ENCODE results near the gene ALDOB. TPM values are rescaled to one million over a fixed set of nuclear protein-coding genes. Genes with fewer than 3 reads are reported as not detected.

The ALDOB gene
- total RNA-seq, 1 experiment from 2014 or later = not detected

- no peak for DNase-seq (ENCODE audit: low read depth in 1 of 2, low spot score in 2 of 2)
- Histone ChIP-seq H3K27me3 (replicated peaks) (no peaks in the 10 kb centered on the region), H3K4me3 (no peak overlapping the region), H3K9me3 (replicated peaks) (no peaks in the 10 kb centered on the region), H3K36me3 (no peaks in the 10 kb centered on the region), H3K27ac (no peak overlapping the region), H3K4me1 (replicated peaks) (no peaks in the 10 kb centered on the region)
These were observed 53.7 kb downstream of the ALDOB start for GRCh38 chr9:101381833-101382342.

GRCh38 chr9:101381118-101381517 lies 54.5 kb downstream of the ALDOB start:
- Histone ChIP-seq H3K36me3 (no peaks in the 10 kb centered on the region), H3K27ac (no peak overlapping the region), H3K4me1 (replicated peaks) (peaks cover 6% of the 10 kb centered on the region), H3K9me3 (replicated peaks) (no peaks in the 10 kb centered on the region), H3K4me3 (no peak overlapping the region), H3K27me3 (replicated peaks) (no peaks in the 10 kb centered on the region)
- no peak for DNase-seq (ENCODE audit: low read depth in 1 of 2, low spot score in 2 of 2)

GRCh38 chr9:101380295-101380694 lies 55.3 kb downstream of the ALDOB start:
- DNase-seq (ENCODE audit: low read depth in 1 of 2, low spot score in 2 of 2) = no peak
- Histone ChIP-seq H3K27me3 (replicated peaks) (no peaks in the 10 kb centered on the region), H3K9me3 (replicated peaks) (no peaks in the 10 kb centered on the region), H3K36me3 (no peaks in the 10 kb centered on the region), H3K4me3 (no peak overlapping the region), H3K4me1 (replicated peaks) (peaks cover 8% of the 10 kb centered on the region), H3K27ac (no peak overlapping the region)

- Histone ChIP-seq H3K27ac (peak overlapping the region; percentile 94), H3K27me3 (replicated peaks) (no peaks in the 10 kb centered on the region), H3K4me1 (replicated peaks) (peaks cover 12% of the 10 kb centered on the region), H3K36me3 (no peaks in the 10 kb centered on the region), H3K4me3 (peak overlapping the region; percentile 41), H3K9me3 (replicated peaks) (no peaks in the 10 kb centered on the region)
- DNase-seq (ENCODE audit: low read depth in 1 of 2, low spot score in 2 of 2) = peak in 1 of 2 experiments; percentile 46
These were observed 59.3 kb downstream of the ALDOB start for GRCh38 chr9:101376111-101376848.

GRCh38 chr9:101375546-101375945 lies 60.0 kb downstream of the ALDOB start:
- Histone ChIP-seq H3K36me3 (no peaks in the 10 kb centered on the region), H3K4me3 (peak overlapping the region; percentile 41), H3K27me3 (replicated peaks) (no peaks in the 10 kb centered on the region), H3K4me1 (replicated peaks) (peaks cover 12% of the 10 kb centered on the region), H3K9me3 (replicated peaks) (no peaks in the 10 kb centered on the region), H3K27ac (peak overlapping the region; percentile 94)
- DNase-seq (ENCODE audit: low read depth in 1 of 2, low spot score in 2 of 2) = peak; percentile 65 to 80

- Histone ChIP-seq H3K4me3 (no peak overlapping the region), H3K9me3 (replicated peaks) (no peaks in the 10 kb centered on the region), H3K27ac (no peak overlapping the region), H3K27me3 (replicated peaks) (no peaks in the 10 kb centered on the region), H3K4me1 (replicated peaks) (peaks cover 21% of the 10 kb centered on the region), H3K36me3 (no peaks in the 10 kb centered on the region)
- DNase-seq (ENCODE audit: low read depth in 1 of 2, low spot score in 2 of 2) = no peak
These were observed 63.1 kb downstream of the ALDOB start for GRCh38 chr9:101372327-101373118.

- no peaks in the 10 kb centered on the region for H3K9me3 ChIP-seq (replicated peaks)
- no peaks in the 10 kb centered on the region for H3K36me3 ChIP-seq
- no peaks in the 10 kb centered on the region for H3K27me3 ChIP-seq (replicated peaks)
- DNase-seq (ENCODE audit: low read depth in 1 of 2, low spot score in 2 of 2) = no peak
- peaks cover 21% of the 10 kb centered on the region for H3K4me1 ChIP-seq (replicated peaks)
- no peak overlapping the region for H3K27ac ChIP-seq
- no peak overlapping the region for H3K4me3 ChIP-seq
These were observed 63.8 kb downstream of the ALDOB start for GRCh38 chr9:101371813-101372212.

Other genes with a start within 250 kb of the ALDOB start
- gene BAAT, start 50.8 kb downstream of the ALDOB start, total RNA-seq (2014; rRNA removed; shearing (Covaris generic)) = not detected in 2 replicates
- 11.3 and 15.5 TPM in 2 replicates for gene MRPL50, start 37.2 kb downstream of the ALDOB start, total RNA-seq (2014; rRNA removed; shearing (Covaris generic))
- 13.3 and 13.5 TPM in 2 replicates for gene ZNF189, start 36.9 kb downstream of the ALDOB start, total RNA-seq (2014; rRNA removed; shearing (Covaris generic))
- 31.7 and 37.1 TPM in 2 replicates for gene RNF20, start 98.1 kb upstream of the ALDOB start, total RNA-seq (2014; rRNA removed; shearing (Covaris generic))
- not detected in 2 replicates for gene PPP3R2, start 159.2 kb upstream of the ALDOB start, total RNA-seq (2014; rRNA removed; shearing (Covaris generic))

Measured in SJSA1 (cell line).